IMR-90 (cell line): Measurements from ENCODE around the gene SH3TC1. TPM values are rescaled to one million over a fixed set of nuclear protein-coding genes. Genes with fewer than 3 reads are reported as not detected.

Experiments used
- ATAC-seq: fragments of 200-7000 bp; cut with Tn5 transposase; 2 replicates; pipeline ENCODE4 v1.9.1; 2020; ENCODE audit warnings: low read depth, mild to moderate bottlenecking, moderate library complexity
- BruUV-seq: library from RNA; stranded (reverse); fragments of 400-500 nt; replicated peaks from 2 replicates; lab custom pipeline; 2021; lab: Mats Ljungman, UMichigan
- CTCF ChIA-PET: fragments of 300-600 bp; formaldehyde crosslinking; extraction: SDS; loops from one replicate; lab custom pipeline; 2021; ENCODE audit warnings: antibody characterized with exemption; lab: Yijun Ruan, JAX
- POLR2A ChIA-PET: fragments of 300-600 bp; sonication (Branson Sonifier 250); formaldehyde crosslinking; loops from one replicate; lab custom pipeline; 2022; ENCODE audit warnings: antibody characterized with exemption; ENCODE audit not compliant: unreplicated experiment; lab: Charles Lee
- DNase-seq: peaks from one replicate; pipeline ENCODE4 v3.0.0; 2013
- H2AFZ ChIP-seq: replicated peaks from 2 replicates; pipeline ENCODE3; 2013; ENCODE audit warnings: low read length, mild to moderate bottlenecking; ENCODE audit not compliant: poor library complexity
- H2AK5ac ChIP-seq: 2 replicates; pipeline ENCODE4 v1.6.1; 2013; ENCODE audit warnings: low read depth, low read length, inconsistent platforms
- H2AK9ac ChIP-seq: replicated peaks from 2 replicates; pipeline ENCODE3; 2013; ENCODE audit warnings: mild to moderate bottlenecking, low read depth, low read length, moderate library complexity; ENCODE audit not compliant: poor library complexity
- H2BK120ac ChIP-seq: 2 replicates; pipeline ENCODE4 v1.6.1; 2013; ENCODE audit warnings: low read depth, low read length, inconsistent platforms
- H2BK15ac ChIP-seq: 3 replicates; pipeline ENCODE4 v1.6.1; 2013; ENCODE audit warnings: low read depth, low read length, inconsistent platforms
- H2BK20ac ChIP-seq: 2 replicates; pipeline ENCODE4 v1.6.1; 2013; ENCODE audit warnings: low read depth, mild to moderate bottlenecking, inconsistent platforms, low read length, moderate library complexity
- H2BK5ac ChIP-seq: 2 replicates; pipeline ENCODE4 v1.6.1; 2013; ENCODE audit warnings: mild to moderate bottlenecking, low read depth, low read length, inconsistent platforms; ENCODE audit not compliant: poor library complexity, severe bottlenecking
- H3K14ac ChIP-seq: replicated peaks from 2 replicates; pipeline ENCODE4 v1.6.1; 2013; ENCODE audit warnings: low read depth, low read length, inconsistent platforms
- H3K18ac ChIP-seq: 2 replicates; pipeline ENCODE4 v1.6.1; 2013; ENCODE audit warnings: low read depth, low read length, control low read depth
- H3K23ac ChIP-seq: 2 replicates; pipeline ENCODE4 v1.6.1; 2013; ENCODE audit warnings: low read depth, low read length, inconsistent platforms
- H3K27ac ChIP-seq: 2 replicates; pipeline ENCODE4 v1.5.1; 2013; ENCODE audit warnings: mild to moderate bottlenecking, control low read depth, low read length; ENCODE audit not compliant: insufficient read depth
- H3K27me3 ChIP-seq: 2 replicates; pipeline ENCODE4 v1.6.1; 2013; ENCODE audit warnings: low read length; ENCODE audit not compliant: control insufficient read depth, insufficient read depth
- H3K36me3 ChIP-seq: 2 replicates; pipeline ENCODE4 v1.6.1; 2013; ENCODE audit warnings: low read length, mixed read lengths; ENCODE audit not compliant: control insufficient read depth, insufficient read depth
- H3K4ac ChIP-seq: 2 replicates; pipeline ENCODE4 v1.6.1; 2013; ENCODE audit warnings: low read depth, low read length, inconsistent platforms
- H3K4me1 ChIP-seq: 2 replicates; pipeline ENCODE4 v1.6.1; 2013; ENCODE audit warnings: low read length, mixed read lengths; ENCODE audit not compliant: control insufficient read depth, insufficient read depth
- H3K4me2 ChIP-seq: 2 replicates; pipeline ENCODE4 v1.6.1; 2013; ENCODE audit warnings: low read depth, mild to moderate bottlenecking, control low read depth, low read length, moderate library complexity
- H3K4me3 ChIP-seq: 2 replicates; pipeline ENCODE4 v1.5.1; 2013; ENCODE audit warnings: low read depth, mild to moderate bottlenecking, control low read depth, low read length, moderate library complexity; ENCODE audit not compliant: insufficient read depth
- H3K56ac ChIP-seq: 2 replicates; pipeline ENCODE4 v1.6.1; 2013; ENCODE audit warnings: low read length, inconsistent platforms; ENCODE audit not compliant: insufficient read depth; ENCODE audit errors: extremely low read depth
- H3K79me1 ChIP-seq, 2 experiments: 2 replicates each; pipeline ENCODE4 v1.6.1; 2013; ENCODE audit warnings: low read length in 2 of 2, inconsistent platforms in 1 of 2, low read depth in 1 of 2
- H3K9ac ChIP-seq: 2 replicates; pipeline ENCODE4 v1.6.1; 2013; ENCODE audit warnings: low read depth, low read length, control low read depth
- H3K9me1 ChIP-seq: 2 replicates; pipeline ENCODE4 v1.6.1; 2013; ENCODE audit warnings: low read length, inconsistent platforms; ENCODE audit not compliant: insufficient read depth
- H3K9me3 ChIP-seq: 2 replicates; pipeline ENCODE4 v1.6.1; 2013; ENCODE audit warnings: low read length; ENCODE audit not compliant: control insufficient read depth, insufficient read depth
- H4K20me1 ChIP-seq: 2 replicates; pipeline ENCODE4 v1.6.1; 2013; ENCODE audit warnings: low read length, inconsistent platforms; ENCODE audit not compliant: insufficient read depth
- H4K5ac ChIP-seq: 2 replicates; pipeline ENCODE4 v1.6.1; 2013; ENCODE audit warnings: mild to moderate bottlenecking, low read depth, low read length, control low read depth
- H4K8ac ChIP-seq, 2 experiments: 2 replicates each; pipeline ENCODE4 v1.6.1; 2013; ENCODE audit warnings: low read depth in 2 of 2, low read length in 2 of 2, control low read depth in 1 of 2, inconsistent platforms in 1 of 2
- H4K91ac ChIP-seq: 2 replicates; pipeline ENCODE4 v1.6.1; 2013; ENCODE audit warnings: low read depth, low read length, inconsistent platforms; ENCODE audit not compliant: insufficient read depth
- CHD1 ChIP-seq: IDR thresholded peaks from 2 replicates; pipeline ENCODE4 v1.6.1; 2012; ENCODE audit warnings: low read depth, low read length, improper control_type of control experiment
- FOS ChIP-seq: fragments of 150-350 bp; IDR thresholded peaks from 2 replicates; pipeline ENCODE4 v1.6.1; 2016; ENCODE audit warnings: low read depth, low read length
- MAZ ChIP-seq: IDR thresholded peaks from 2 replicates; pipeline ENCODE4 v1.6.1; 2012; ENCODE audit warnings: low read depth, mild to moderate bottlenecking, low read length, improper control_type of control experiment, moderate library complexity, borderline replicate concordance
- MXI1 ChIP-seq: IDR thresholded peaks from 2 replicates; pipeline ENCODE4 v1.6.1; 2012; ENCODE audit warnings: low read depth, mild to moderate bottlenecking, low read length, moderate library complexity, borderline replicate concordance
- POLR2A ChIP-seq: IDR thresholded peaks from 2 replicates; pipeline ENCODE4 v1.6.1; 2012; ENCODE audit warnings: mild to moderate bottlenecking, low read depth, low read length
- SMC3 ChIP-seq: fragments of 150-350 bp; IDR thresholded peaks from 2 replicates; pipeline ENCODE4 v1.6.1; 2016; ENCODE audit warnings: low read depth, mild to moderate bottlenecking, antibody characterized with exemption, low read length, moderate library complexity
- WGBS, 2 experiments: methylation state at CpG; one replicate each; pipeline versions ENCODE4 v1.1.5 to v1.1.7; 2013; ENCODE audit warnings: missing lambda C conversion rate in 2 of 2; ENCODE audit not compliant: insufficient read length in 1 of 2; ENCODE audit errors: extremely low coverage in 2 of 2; 5-methylcytosine and 5-hydroxymethylcytosine counted together
- dilution Hi-C: fragments of 300-500 bp; cut with HindIII; formaldehyde crosslinking; loops from one replicate; pipeline ENCODE4 v1.14.3; 2018; ENCODE audit warnings: low sequenced_read_pairs; ENCODE audit not compliant: unreplicated experiment
- in situ Hi-C: fragments of 300-500 bp; cut with MboI; formaldehyde crosslinking; loops from 3 replicates; pipeline ENCODE4 v1.14.3; 2019; ENCODE audit warnings: low sequenced_read_pairs, inconsistent platforms, mixed read lengths
- intact Hi-C: fragments of 100-400 bp; cut with micrococcal nuclease; formaldehyde crosslinking; loops from 2 replicates; pipeline ENCODE4 v1.10.0; 2022
- polyA plus RNA-seq, 3 experiments: library from polyadenylated mRNA; depleted of rRNA; stranded (reverse); fragments of >200 nt; gene quantifications; 2 replicates each; pipeline ENCODE4 v1.2.3, GENCODE V29; 2012; ENCODE audit warnings: low replicate concordance in 1 of 3
- total RNA-seq: library from RNA; depleted of rRNA; stranded (reverse); fragments of >200 nt; gene quantifications from 2 replicates; pipeline ENCODE4 v1.2.3, GENCODE V29; 2012
- TF ChIP-seq, protein P1 (sequence below): fragments of 150-350 bp; IDR thresholded peaks from 2 replicates; pipeline ENCODE4 v1.6.1; 2016; ENCODE audit warnings: low read depth, mild to moderate bottlenecking, low read length, moderate library complexity, borderline replicate concordance
- TF ChIP-seq, protein P2 (sequence below): fragments of 150-350 bp; IDR thresholded peaks from 2 replicates; pipeline ENCODE4 v1.6.1; 2017; ENCODE audit warnings: mild to moderate bottlenecking, antibody characterized with exemption, low read length, low read depth

SH3TC1 gene
- total and polyA plus RNA-seq, 2 of the 4 experiments (the other 2 are of a cell fraction), result 1.6 to 2.2 TPM

DNA sequence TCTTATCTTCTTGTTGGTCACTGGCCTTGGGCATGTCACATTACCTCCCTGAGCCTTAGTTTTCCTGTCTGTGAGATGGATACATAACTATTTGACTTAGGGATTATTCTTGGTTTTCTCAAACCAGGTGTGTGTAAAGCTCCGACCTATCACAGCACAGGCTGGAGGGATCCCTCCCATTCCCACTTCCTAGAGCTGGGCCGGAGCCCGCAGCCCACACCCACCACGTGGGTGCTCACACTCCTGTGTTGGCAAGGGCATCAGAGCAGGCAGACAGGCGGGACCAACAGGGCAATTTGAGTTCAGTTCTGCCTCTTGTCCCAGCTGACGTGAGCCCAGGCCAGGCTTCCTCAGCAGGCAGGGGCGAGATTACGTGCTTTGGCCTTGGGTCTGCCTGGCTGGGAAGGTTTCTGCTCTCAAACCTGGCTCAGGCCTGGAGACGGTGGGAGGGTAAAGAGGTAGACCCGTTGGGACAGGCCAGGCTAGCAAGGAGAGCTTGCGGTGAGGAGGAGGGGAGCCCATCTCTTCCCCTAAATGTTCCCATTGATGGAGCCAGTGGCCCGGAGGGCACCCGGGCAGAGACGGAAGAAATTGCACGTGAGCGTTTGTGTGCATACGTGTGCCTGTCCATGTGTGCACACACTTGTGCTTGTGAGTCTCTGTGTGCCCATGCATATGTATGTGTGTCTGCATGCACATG is 734 bp upstream of the SH3TC1 start:
- no peak overlapping the region for H3K14ac ChIP-seq
- H3K9me1 ChIP-seq, result peaks cover 10% of the 10 kb centered on the region; the same call in 1 of the 2 replicates
- H4K20me1 ChIP-seq, result no peaks in the 10 kb centered on the region
- H2AFZ ChIP-seq, result peak overlapping the region; percentile 95
- TF ChIP-seq CHD1, result no peak
- TF ChIP-seq POLR2A, result no peak
- TF ChIP-seq, protein P1, sequence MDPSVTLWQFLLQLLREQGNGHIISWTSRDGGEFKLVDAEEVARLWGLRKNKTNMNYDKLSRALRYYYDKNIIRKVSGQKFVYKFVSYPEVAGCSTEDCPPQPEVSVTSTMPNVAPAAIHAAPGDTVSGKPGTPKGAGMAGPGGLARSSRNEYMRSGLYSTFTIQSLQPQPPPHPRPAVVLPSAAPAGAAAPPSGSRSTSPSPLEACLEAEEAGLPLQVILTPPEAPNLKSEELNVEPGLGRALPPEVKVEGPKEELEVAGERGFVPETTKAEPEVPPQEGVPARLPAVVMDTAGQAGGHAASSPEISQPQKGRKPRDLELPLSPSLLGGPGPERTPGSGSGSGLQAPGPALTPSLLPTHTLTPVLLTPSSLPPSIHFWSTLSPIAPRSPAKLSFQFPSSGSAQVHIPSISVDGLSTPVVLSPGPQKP, result no peak
- TF ChIP-seq SMC3, result no peak
- TF ChIP-seq MXI1, result no peak
- TF ChIP-seq FOS, result no peak
- TF ChIP-seq, protein P2, sequence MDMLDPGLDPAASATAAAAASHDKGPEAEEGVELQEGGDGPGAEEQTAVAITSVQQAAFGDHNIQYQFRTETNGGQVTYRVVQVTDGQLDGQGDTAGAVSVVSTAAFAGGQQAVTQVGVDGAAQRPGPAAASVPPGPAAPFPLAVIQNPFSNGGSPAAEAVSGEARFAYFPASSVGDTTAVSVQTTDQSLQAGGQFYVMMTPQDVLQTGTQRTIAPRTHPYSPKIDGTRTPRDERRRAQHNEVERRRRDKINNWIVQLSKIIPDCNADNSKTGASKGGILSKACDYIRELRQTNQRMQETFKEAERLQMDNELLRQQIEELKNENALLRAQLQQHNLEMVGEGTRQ, result no peak
- TF ChIP-seq MAZ, result no peak
- no peak overlapping the region; the same call in 1 of the 2 replicates for H3K4me2 ChIP-seq
- peak overlapping the region; percentile 64; the same call in 1 of the 2 replicates for H3K4ac ChIP-seq
- BruUV-seq, result no TSS peak
- H3K27ac ChIP-seq, result no peak overlapping the region; the same call in 1 of the 2 replicates
- no peak overlapping the region for H3K9ac ChIP-seq
- H2AK5ac ChIP-seq, result peak overlapping the region; percentile 87; the same call in 1 of the 2 replicates
- ChIA-PET POLR2A (no interaction called here), CTCF (interaction anchor here (0.7 to 1.9 kb wide), 3 partner anchors 10 to 396 kb away, joined by 3 to 5 read pairs (median 4); no protein-coding TSS in a partner anchor)
- peaks cover 21% of the 10 kb centered on the region; the same call in 1 of the 2 replicates for H3K27me3 ChIP-seq
- DNase-seq (no peak), ATAC-seq (no peak)
- no peak overlapping the region; the same call in none of the 2 replicates for H2BK120ac ChIP-seq
- H3K36me3 ChIP-seq, result no peaks in the 10 kb centered on the region
- 97% methylated on average over 7 of the region's 17 CpGs; no CpG with 5 or more reads in 1 of the 2 experiments for WGBS, 2 experiments
- peak overlapping the region; percentile 38 to 75; a peak in 3 of 4 replicates for H4K8ac ChIP-seq
- H3K9me3 ChIP-seq, result no peaks in the 10 kb centered on the region
- peaks cover 14% of the 10 kb centered on the region for H3K4me1 ChIP-seq
- no peak overlapping the region for H2BK20ac ChIP-seq
- peak overlapping the region; percentile 9 for H2BK5ac ChIP-seq
- H3K56ac ChIP-seq, result no peak overlapping the region
- no peak overlapping the region for H3K23ac ChIP-seq
- H2AK9ac ChIP-seq, result peak overlapping the region; percentile 37
- peak overlapping the region; percentile 13; the same call in 1 of the 2 replicates for H4K91ac ChIP-seq
- H3K4me3 ChIP-seq, result no peak overlapping the region
- no peaks in the 10 kb centered on the region for H3K79me1 ChIP-seq
- H2BK15ac ChIP-seq, result no peak overlapping the region
- in situ Hi-C loops, result no loop called here
- no peak overlapping the region for H3K18ac ChIP-seq
- intact Hi-C loops, result no loop called here
- peak overlapping the region; percentile 84 for H4K5ac ChIP-seq
- dilution Hi-C loops, result no loop called here
